ENCODE measurements around the gene BOC.

BOC gene

DNA sequence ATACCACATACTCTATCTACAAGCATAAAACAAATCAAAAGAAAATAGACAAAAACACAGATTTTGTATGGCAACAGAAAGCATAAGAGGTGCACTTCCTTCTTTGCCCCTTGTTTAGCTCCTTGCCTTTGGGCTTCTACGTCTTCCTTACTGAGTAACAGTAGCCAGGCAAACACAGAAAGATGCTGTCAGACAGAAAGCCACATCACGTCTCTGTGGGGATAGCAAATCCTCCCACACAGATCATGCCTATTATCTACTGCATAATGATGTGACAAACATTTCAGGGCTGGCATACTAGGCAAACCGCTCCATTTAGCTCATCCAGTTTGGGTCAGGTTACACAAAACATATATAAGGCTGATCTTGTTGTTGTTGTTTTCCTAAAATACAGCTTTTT is 92.7 kb downstream of the BOC start:
- Histone ChIP-seq H3K27ac (ENCODE audit: low read depth, low read length, severe bottlenecking) (no peak overlapping the region), H3K36me3 (ENCODE audit: control insufficient read depth, insufficient read depth, low read length) (no peaks in the 10 kb centered on the region), H3K9me3 (ENCODE audit: control insufficient read depth, low read length) (no peaks in the 10 kb centered on the region), H3K4me1 (ENCODE audit: control insufficient read depth, insufficient read depth, low read length, poor library complexity, severe bottlenecking) (no peaks in the 10 kb centered on the region), H3K4me3 (ENCODE audit: extremely low read depth, insufficient read depth, low read length, poor library complexity, severe bottlenecking) (no peak overlapping the region)
- WGBS, 2 experiments (ENCODE audit: insufficient coverage in 2 of 2) = 75 to 100% methylated on average over 1 to 2 of the region's 3 CpGs

DNA sequence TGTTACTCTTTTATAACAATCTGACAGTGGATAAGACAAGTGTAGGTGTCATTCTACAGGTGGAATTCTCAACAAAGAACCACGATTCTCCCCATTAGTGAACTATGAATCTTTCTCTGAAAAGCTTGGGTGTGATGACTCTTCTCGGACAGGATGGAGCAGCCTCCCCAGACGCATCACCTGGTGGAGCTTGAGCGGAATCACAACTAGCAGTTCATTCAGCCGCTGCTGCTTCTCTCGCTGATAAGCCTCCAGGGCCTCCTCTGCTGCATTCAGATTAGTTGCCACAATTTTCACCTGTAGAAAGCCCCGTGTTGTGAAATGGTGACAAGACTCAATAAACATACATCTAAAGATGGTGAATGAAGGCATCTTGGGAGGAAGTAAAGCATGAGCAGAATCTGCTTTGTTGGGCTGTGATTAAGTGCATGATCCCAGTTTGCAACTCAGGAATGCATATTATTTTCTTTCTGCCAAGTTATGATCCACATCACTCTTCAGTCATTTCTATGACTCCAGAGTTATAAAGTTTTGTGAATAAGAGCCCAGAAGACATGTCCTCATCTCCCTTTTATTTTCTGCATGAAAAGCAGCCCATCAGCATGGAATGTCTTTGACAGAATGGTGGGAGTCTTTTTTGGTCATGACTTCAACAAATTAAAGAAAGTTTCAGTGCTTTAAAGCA is 93.6 kb downstream of the BOC start:
- Histone ChIP-seq H3K27ac (ENCODE audit: low read depth, low read length, severe bottlenecking) (no peak overlapping the region), H3K4me3 (ENCODE audit: extremely low read depth, insufficient read depth, low read length, poor library complexity, severe bottlenecking) (no peak overlapping the region), H3K4me1 (ENCODE audit: control insufficient read depth, insufficient read depth, low read length, poor library complexity, severe bottlenecking) (no peaks in the 10 kb centered on the region), H3K9me3 (ENCODE audit: control insufficient read depth, low read length) (no peaks in the 10 kb centered on the region), H3K36me3 (ENCODE audit: control insufficient read depth, insufficient read depth, low read length) (no peaks in the 10 kb centered on the region)
- 78 to 83% methylated on average over 2 to 5 of the region's 7 CpGs for WGBS, 2 experiments (ENCODE audit: insufficient coverage in 2 of 2)

DNA sequence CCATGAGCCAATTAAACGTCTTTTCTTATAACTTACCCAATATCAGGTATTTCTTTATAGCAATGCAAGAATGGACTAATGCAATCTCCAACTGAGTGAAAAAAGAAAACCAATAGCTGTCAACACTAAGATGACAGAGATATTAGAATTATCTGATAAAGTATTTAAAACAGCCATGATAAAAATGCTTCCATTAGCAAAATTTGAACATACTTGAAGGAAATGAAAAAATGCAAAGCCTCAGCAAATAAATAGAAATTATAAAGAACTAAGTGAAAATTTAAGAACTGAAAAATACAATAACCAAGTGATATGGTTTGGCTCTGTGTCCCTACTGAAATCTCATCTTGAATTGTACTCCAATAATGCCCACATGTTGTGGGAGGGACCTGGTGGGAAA is 99.6 kb downstream of the BOC start:
- WGBS, 2 experiments (ENCODE audit: insufficient coverage in 2 of 2) = 86 to 100% methylated on average over 1 of the region's 1 CpG
- no peak overlapping the region for H3K4me3 ChIP-seq (ENCODE audit: extremely low read depth, insufficient read depth, low read length, poor library complexity, severe bottlenecking)
- no peaks in the 10 kb centered on the region for H3K4me1 ChIP-seq (ENCODE audit: control insufficient read depth, insufficient read depth, low read length, poor library complexity, severe bottlenecking)
- H3K36me3 ChIP-seq (ENCODE audit: control insufficient read depth, insufficient read depth, low read length) = no peaks in the 10 kb centered on the region
- no peak overlapping the region for H3K27ac ChIP-seq (ENCODE audit: low read depth, low read length, severe bottlenecking)
- no peaks in the 10 kb centered on the region for H3K9me3 ChIP-seq (ENCODE audit: control insufficient read depth, low read length)

DNA sequence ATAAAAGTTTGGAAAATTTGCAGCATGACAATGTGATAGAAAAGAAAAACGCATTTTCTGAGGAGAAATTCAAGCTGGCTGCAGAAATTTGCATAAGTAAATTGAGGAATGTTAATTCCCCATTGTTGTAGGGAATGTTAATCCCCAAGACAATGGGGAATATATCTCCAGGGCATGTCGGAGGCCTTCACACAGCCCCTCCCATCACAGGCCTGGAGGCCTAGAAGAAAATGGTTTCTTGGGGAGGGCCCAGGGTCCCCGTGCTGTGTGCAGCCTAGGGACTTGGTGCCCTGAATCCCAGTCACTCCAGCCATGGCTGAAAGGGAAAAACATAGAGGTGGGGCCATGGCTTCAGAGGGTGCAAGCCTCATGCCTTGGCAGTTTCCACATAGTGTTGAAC is 101.1 kb downstream of the BOC start:
- Histone ChIP-seq H3K9me3 (ENCODE audit: control insufficient read depth, low read length) (no peaks in the 10 kb centered on the region), H3K4me3 (ENCODE audit: extremely low read depth, insufficient read depth, low read length, poor library complexity, severe bottlenecking) (no peak overlapping the region), H3K36me3 (ENCODE audit: control insufficient read depth, insufficient read depth, low read length) (no peaks in the 10 kb centered on the region), H3K27ac (ENCODE audit: low read depth, low read length, severe bottlenecking) (no peak overlapping the region), H3K4me1 (ENCODE audit: control insufficient read depth, insufficient read depth, low read length, poor library complexity, severe bottlenecking) (no peaks in the 10 kb centered on the region)
- 81 to 93% methylated on average over 2 of the region's 3 CpGs for WGBS, 2 experiments (ENCODE audit: insufficient coverage in 2 of 2)

DNA sequence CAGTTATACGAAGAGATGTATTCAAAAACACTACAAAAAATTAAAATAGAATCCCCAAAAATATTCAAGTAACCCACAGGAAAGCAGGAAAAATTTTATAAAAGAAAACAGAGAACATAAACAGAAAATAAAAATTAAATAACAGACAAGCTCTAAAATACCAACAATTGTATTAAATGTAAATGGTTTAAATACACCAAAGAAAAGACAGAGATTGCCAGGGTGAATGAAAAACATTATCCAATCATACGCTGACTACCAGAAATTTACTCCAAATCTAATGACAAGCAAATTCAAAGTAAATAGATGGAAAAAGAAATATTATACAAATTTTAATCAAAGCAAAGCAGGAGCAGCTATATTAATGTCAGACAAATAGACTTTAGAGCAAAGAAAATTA is 103.6 kb downstream of the BOC start:
- Histone ChIP-seq H3K27ac (ENCODE audit: low read depth, low read length, severe bottlenecking) (no peak overlapping the region), H3K4me1 (ENCODE audit: control insufficient read depth, insufficient read depth, low read length, poor library complexity, severe bottlenecking) (no peaks in the 10 kb centered on the region), H3K4me3 (ENCODE audit: extremely low read depth, insufficient read depth, low read length, poor library complexity, severe bottlenecking) (no peak overlapping the region), H3K36me3 (ENCODE audit: control insufficient read depth, insufficient read depth, low read length) (no peaks in the 10 kb centered on the region), H3K9me3 (ENCODE audit: control insufficient read depth, low read length) (no peaks in the 10 kb centered on the region)
- no CpG with 5 or more reads among the region's 2 CpGs for WGBS, 2 experiments (ENCODE audit: insufficient coverage in 2 of 2)

DNA sequence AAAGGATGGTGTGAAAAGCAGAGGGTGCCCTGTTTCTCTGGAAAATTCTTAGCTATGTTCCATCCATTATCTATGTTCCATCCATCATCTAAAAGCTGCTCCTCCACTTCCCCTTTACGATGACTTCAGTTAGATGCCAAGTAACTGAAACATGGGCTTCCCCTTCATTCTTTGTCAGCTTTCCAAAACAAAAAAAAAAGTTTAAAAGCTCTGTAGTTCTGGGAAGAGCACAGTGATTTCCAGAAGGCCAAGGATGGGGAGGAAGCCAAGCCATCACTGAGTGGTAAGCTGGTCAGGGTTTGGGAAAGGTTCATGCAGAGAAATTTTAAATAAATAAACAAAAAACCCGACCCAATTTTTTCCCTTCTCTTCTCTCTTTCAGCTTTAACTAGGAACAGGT is 118.4 kb downstream of the BOC start:
- Histone ChIP-seq H3K4me3 (ENCODE audit: extremely low read depth, insufficient read depth, low read length, poor library complexity, severe bottlenecking) (no peak overlapping the region), H3K9me3 (ENCODE audit: control insufficient read depth, low read length) (no peaks in the 10 kb centered on the region), H3K4me1 (ENCODE audit: control insufficient read depth, insufficient read depth, low read length, poor library complexity, severe bottlenecking) (no peaks in the 10 kb centered on the region), H3K27ac (ENCODE audit: low read depth, low read length, severe bottlenecking) (no peak overlapping the region), H3K36me3 (ENCODE audit: control insufficient read depth, insufficient read depth, low read length) (no peaks in the 10 kb centered on the region)
- WGBS, 2 experiments (ENCODE audit: insufficient coverage in 2 of 2) = 88 to 92% methylated on average over 2 of the region's 2 CpGs

DNA sequence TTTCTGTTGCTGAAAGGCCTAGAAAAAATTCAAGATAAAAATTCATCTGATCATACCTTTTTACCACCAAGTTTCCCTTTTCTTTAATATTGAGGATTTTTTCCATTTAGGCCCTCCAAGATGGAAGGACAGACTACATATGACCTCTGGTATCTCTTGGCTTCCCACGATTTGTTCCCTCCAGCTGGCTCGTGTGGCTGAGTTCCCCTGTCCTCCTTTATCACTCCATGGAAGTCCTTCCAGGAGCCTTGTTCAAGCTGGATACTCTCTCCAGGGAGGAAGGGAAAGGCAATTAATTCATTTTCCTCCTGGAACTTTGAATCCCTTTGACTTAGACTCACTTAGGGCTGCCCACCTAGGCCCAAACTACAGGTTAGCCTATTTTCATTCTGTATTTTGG is 119.4 kb downstream of the BOC start:
- Histone ChIP-seq H3K36me3 (ENCODE audit: control insufficient read depth, insufficient read depth, low read length) (no peaks in the 10 kb centered on the region), H3K9me3 (ENCODE audit: control insufficient read depth, low read length) (no peaks in the 10 kb centered on the region), H3K4me3 (ENCODE audit: extremely low read depth, insufficient read depth, low read length, poor library complexity, severe bottlenecking) (no peak overlapping the region), H3K4me1 (ENCODE audit: control insufficient read depth, insufficient read depth, low read length, poor library complexity, severe bottlenecking) (no peaks in the 10 kb centered on the region), H3K27ac (ENCODE audit: low read depth, low read length, severe bottlenecking) (no peak overlapping the region)
- WGBS, 2 experiments (ENCODE audit: insufficient coverage in 2 of 2) = 100% methylated on average over 1 of the region's 2 CpGs; no CpG with 5 or more reads in 1 of the 2 experiments

DNA sequence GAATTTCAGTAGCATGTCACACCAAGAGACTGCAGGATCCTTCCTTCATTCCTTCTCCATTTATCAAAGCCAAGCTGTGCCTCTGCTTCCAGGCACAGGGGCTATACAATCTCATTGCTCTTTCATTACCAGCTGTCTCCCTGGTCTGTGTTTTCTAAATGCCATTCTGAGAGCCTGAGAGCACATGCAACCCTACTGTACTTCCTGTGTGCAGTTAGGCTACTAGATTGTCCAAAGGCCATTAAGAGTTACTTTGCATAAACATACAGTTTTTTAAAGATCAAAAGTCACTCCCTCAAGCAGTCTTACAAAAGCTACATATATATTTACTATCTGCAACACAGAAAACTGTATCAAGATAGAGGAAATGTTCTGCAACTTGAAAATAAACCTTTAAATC is 119.8 kb downstream of the BOC start:
- Histone ChIP-seq H3K4me3 (ENCODE audit: extremely low read depth, insufficient read depth, low read length, poor library complexity, severe bottlenecking) (no peak overlapping the region), H3K36me3 (ENCODE audit: control insufficient read depth, insufficient read depth, low read length) (no peaks in the 10 kb centered on the region), H3K9me3 (ENCODE audit: control insufficient read depth, low read length) (no peaks in the 10 kb centered on the region), H3K27ac (ENCODE audit: low read depth, low read length, severe bottlenecking) (no peak overlapping the region), H3K4me1 (ENCODE audit: control insufficient read depth, insufficient read depth, low read length, poor library complexity, severe bottlenecking) (no peaks in the 10 kb centered on the region)

All from mesodermal cell (in vitro differentiated cells).